Caki2 (cell line): ENCODE results near the gene BFSP2. TPM values are rescaled to one million over a fixed set of nuclear protein-coding genes. Genes with fewer than 3 reads are reported as not detected.
A peak's percentile ranks its signal among the peaks of the same experiment; 100 is the strongest.
"Not testable (repeated sequence)": the region's sequence is repeated elsewhere in the genome, so short reads cannot be mapped to it uniquely, and the experiment has no call there.

Experiments
- DNase-seq: peaks from one replicate; pipeline ENCODE4 v3.0.0-alpha.2; 2015; ENCODE audit warnings: low read depth
- in situ Hi-C: cut with HindIII; loops from 2 replicates; pipeline ENCODE4 v1.10.0; 2016; ENCODE audit warnings: low sequenced_read_pairs, low pct_unique_long_range_greater_than_20kb, mixed read lengths
- total RNA-seq: library from RNA; depleted of rRNA; stranded (reverse); fragments of >200 nt; shearing (Covaris generic); gene quantifications from 2 replicates; pipeline ENCODE4 v1.2.3, GENCODE V29; 2014; ENCODE audit warnings: low replicate concordance

BFSP2 gene
- total RNA-seq, 1 experiment from 2014 or later = not detected

DNA sequence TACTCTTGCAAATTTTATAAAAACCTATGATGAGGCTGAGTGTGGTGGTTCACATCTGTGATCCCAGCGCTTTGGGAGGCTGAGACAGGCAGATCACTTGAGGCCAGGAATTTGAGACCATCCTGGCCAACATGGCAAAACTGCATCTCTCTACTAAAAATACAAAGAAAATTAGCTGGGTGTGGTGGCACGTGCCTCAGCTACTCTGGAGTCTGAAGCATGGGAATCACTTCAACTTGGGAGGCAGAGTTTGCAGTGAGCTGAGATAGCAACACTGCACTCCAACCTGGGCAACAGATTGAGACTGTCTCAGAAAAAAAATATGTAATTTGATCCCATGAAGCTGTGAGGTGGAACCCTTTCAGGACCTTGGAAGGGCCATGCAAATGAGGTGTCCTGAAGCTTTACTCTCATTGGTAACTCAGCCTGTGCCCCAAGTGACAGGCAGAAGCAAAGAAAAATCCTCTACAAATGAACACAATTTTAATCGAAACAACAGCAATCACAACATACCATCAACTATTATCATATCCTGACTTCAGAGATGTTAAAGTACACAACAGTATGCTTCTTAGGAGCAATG lies 89.0 kb downstream of the BFSP2 start:
- in situ Hi-C loops = no loop called here
- peak; percentile 82 for DNase-seq

DNA sequence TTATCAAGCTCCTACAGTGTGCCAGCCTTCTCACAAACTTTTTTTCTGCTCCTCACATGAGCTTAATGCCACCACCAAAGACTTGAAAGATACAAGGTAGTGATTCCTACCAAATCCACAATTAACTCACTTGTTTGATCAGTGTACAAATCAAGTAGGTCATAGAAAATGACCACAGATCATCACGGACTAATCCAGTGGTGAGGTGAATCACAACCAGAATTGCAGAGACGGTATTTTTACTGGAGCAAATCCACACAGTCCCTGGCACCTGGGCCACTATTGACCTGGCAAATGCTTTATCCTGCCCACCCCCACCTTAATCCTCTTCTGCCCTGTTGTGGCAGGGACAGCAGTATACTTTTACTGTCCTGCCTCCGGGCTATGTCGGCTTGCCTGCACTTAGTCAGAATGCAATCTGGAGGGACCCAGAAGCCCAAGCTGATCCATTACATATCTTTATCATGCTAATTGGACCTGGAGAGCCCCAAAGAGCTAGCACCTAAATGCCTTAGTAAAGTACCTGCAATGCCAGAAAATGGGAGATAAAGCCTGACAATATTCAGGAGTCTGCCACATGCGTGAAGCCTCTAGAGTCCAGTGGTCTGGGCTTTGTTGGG lies 89.7 kb downstream of the BFSP2 start:
- DNase-seq = no peak
- in situ Hi-C loops = no loop called here

DNA sequence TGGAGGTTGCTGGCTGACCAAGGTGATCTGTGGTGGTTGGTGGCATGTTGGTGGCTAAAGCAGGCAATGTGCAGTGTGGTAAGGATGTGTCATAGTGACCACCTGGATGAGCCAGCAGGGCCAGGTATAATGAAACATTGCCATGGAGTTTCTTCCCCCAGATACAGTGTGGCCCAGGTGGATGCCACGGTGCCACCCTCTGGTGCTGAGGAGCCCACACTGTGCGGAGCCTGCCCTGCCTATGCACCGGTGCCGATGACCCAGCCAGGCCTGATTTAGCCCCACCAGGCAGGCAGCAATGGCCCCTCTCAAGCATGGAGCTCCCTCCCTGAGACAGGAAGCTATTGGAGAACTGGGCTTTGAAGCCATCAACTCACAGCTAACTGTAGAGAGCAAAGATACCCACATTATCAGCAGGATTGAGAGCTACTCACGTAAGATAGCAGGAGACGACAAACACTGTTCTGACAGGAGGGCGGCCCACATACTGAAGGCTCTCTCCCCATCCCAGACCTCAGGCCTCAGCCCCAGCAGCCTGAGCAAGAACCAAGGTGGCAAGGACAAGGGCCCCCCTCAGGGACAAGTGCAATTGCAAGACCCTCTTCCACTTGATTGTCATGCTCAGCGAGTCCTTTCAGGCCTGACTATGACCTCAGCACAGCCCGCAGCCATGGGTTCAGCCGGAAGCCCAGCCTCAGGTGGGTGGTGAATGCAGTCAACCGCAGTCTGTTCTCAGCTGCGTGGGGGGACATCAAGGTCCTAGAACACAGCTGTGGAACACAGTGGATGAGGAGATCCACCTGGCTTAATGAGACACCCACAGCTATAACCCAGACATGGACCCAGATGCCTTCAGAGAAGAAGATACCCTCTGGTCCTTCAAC lies 90.9 kb downstream of the BFSP2 start:
- in situ Hi-C loops = no loop called here

DNA sequence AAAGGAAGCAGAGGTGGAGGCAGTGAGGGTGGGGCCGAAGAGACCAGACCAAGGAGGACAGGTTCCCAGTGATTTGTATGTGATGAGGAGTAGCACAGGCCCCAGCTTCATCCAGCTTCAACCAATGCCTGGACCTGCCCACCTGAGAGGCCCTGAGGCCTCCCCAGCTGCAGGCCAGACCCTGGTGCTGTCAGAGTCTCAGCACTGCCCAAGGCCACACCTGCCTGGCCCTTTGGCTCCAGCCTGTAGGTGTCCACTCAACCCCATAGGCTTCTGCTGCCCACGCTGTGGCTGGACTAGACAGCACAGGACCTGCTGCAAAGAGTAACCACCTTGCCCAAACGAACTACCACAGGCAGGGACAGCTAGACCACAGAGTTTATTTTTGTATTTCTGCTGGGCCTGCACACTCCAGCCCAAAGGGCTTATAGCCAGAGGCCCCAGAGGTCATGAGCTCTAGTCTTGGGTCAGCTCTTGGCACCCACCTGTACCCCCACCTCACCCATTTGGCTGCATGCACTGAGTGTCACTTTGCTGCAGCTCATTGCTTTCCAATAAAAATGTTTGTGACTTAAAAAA lies 91.7 kb downstream of the BFSP2 start:
- in situ Hi-C loops = no loop called here
- no peak for DNase-seq

More for the DNA sequence above, 90.9 kb downstream of the BFSP2 start:
- DNase-seq = no peak

DNA sequence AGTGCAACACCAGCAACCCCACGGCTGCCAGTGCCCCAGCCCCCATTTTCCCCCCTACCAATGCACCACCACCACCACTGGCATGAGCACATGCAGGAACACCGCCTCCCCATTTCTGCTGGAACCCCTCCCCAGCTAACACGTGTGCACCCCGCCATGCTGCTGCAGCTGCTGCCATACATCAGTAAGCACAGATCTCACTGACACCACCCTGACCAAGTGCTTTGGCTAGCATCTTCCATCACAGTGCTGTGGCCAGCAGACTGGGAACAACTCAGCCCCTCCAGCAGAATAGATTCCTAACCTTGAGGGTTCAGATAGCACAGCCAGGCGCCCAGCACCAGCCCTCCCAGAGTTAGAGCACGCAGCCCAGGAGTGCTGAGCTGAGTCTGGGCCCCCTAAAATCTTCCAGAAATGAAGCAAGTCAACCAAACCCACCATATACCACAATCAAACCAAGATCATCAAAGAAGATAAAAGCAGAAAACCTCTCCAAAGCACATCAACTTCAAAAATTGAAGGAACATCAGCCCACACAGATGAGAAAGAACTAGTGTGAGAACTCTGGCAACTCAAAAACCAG lies 92.4 kb downstream of the BFSP2 start:
- in situ Hi-C loops = no loop called here
- no peak for DNase-seq

DNA sequence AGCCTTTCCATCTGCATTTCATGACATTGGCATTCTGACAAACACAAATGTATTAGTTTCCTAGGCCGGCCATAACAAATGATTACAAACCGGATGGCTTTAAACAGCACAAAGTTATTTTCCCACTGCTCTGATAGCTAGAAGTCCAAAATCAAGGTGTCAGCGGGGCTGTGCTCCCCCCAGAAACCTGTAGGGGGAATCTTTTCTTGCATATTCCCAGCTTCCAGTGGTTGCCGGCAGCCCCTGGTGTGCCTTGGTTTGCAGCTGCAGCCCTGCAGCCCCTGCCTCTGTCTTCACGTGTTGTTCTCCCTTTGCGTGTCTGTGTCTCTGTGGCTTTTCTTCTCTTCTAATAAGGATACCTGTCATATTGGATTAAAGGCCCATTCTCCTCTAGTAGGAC lies 94.6 kb downstream of the BFSP2 start:
- in situ Hi-C loops = no loop called here
- DNase-seq = no peak

DNA sequence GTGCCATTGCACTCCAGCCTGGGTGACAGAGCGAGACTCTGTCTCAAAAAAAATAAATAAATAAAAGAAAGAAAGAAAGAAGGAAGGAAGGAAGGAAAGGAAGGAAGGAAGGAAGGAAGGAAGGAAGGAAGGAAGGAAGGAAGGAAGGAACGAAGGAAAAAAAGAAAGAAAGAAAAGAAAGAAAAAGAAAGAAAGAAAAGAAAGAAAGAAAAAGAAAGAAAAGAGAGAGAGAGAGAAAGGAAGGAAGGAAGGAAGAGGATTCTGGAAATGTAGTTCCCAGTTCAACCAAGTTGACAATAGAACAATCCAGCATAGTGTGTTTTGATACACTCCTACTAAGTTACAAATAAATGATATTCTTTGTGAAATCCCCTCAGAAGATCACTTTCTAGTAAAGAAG lies 102.7 kb downstream of the BFSP2 start:
- in situ Hi-C loops, DNase-seq: not testable (repeated sequence)

DNA sequence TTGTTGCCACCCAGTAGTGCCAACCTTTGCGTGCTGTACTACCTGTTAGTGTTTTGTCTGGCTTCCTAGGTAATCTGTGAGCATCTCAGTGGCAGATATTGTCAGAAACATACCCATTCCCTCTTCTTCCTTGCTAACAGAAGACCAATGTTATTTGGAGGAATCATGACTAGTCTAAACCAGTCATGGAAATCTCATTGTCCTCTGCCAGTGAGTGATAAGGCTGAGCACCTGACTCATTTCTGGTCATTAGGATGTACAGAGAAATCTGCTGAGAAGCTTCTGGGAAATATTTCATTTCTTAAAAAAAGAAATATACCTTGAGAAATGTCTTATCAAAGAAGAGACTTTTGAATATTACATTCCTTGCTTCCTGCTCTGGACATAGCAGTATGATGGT lies 103.6 kb downstream of the BFSP2 start:
- in situ Hi-C loops = no loop called here
- no peak for DNase-seq

DNA sequence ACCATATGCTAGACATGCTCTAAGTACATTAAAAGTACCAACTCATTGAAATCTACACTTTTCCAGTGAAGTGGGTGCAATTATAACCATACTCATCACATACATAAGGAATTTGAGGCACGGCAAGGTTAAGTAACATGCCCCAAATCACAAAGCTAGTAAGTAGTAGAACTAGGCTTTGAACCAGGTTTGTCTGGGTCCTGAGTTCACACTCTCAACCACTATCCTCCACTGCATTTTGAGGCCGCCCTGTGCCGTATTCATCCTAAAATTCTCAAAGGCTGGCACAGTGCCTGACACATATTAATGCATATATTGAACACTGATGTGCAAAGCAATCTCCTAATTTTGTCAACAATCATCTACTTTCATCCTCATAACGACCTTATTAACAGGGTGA lies 104.9 kb downstream of the BFSP2 start:
- in situ Hi-C loops = no loop called here
- no peak for DNase-seq

DNA sequence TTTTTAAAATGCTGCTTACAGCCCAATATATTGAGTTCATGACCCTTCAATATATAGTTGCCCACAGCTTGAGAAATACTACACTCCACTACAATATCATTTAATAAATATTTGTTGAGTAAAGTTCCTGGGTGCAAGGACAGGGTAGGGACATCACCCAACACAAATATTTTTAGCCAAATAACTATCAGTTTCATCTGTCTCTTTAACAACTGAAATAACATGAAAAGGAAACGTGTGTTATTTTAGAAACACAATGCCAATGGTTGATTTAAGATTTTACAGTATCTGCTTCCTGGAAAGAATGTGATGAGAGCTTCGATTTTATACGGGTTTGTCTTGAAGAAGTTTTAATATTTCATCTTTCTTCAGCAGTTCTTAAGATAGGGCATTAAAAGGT lies 106.0 kb downstream of the BFSP2 start:
- in situ Hi-C loops = no loop called here
- DNase-seq = no peak

DNA sequence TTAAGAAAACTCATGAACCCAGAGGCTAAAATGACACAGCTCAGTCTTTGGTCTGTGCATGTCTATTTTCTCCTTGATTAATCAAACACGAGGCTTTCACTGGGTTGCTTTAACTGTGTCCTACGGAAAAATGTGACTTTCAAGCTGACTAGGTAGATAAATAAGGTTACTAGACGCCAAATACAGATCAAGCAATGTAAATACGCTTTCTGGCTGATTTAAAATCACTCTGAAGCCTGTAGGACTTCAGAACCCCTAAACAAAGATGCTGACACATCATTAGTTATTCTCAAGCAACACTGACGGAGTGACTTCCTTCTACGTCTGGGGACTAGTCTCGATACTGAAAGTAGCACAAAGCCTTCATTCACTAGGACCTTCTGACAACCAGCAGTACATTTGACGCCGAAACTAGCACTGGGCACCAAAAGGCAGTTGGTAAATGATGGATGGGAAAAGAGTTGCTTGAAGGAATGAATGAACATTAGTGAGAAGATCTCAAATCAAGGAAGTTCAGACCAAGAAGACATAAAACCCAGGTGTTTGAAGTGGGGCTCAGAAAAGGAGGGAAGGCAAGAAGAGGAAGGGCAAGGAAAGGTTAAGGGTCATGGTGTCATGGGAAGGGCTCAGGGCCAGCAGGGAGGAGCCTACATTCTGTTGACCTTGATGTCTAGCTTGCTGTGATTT lies 106.5 kb downstream of the BFSP2 start:
- in situ Hi-C loops = no loop called here
- DNase-seq = no peak

DNA sequence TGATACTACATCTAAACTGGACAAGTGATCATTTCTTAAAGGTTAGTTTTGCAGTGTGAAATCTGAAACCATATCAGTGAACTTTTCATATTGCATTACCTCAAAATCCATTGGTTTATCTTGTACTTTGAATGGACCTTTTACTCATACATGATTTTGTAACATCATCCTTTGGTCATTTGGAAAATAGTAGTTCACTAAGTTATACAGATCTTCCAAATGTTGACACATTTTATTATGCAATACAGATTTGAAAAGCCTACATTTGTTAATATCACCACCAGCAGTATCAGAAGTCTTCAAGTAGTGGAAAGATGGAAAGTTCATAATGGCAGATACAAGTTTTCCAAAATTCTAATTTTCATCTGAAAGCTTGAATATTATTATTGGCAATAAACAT lies 109.6 kb downstream of the BFSP2 start:
- no peak for DNase-seq
- in situ Hi-C loops = no loop called here

DNA sequence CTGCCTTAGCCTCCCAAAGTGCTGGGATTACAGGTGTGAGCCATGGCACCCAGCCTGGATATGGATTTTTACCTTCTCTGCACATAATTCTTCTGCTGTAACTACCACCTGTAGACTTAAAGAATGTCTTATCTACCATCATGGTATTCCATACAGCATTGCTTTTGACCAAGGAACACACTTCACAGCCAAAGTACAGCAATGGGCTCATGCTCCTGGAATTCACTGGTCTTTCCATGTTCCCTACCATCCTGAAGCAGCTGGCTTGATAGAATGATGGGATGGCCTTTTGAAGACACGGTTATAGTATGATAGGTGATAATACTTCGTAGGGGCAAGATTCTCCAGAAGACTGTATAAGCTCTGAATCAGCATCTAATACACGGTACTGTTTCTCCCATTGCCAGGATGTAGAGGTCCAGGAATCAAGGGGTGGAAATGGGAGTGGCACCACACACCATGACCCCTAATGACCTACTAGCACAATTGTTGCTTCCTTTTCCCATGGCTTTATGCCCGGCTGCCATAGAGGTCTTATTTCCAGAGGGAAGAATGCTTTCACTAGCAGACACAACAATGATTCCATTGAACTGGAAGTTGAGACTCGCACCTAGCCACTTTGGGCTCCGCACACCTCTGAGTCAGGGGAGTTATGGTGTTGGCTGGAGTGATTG lies 112.7 kb downstream of the BFSP2 start:
- no peak for DNase-seq
- in situ Hi-C loops = no loop called here

DNA sequence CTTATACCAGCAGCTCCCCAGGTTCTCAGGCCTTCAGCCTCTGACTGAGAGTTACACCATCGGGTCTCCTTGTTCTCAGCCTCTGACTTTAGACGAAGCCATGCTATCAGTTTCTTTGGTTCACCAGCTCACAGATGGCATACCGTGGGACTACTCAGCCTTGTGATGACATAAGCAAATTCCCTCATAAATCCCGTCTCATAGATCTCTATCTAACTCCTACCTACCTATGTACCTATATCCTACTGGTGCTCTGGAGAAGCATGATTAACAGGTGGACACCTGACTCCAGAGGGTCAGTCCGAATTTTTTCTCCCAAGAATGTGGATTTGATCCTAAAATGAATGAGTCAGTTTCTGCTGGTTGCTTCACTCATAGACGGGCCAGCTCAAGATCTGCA lies 114.6 kb downstream of the BFSP2 start:
- DNase-seq = peak; percentile 38
- in situ Hi-C loops = no loop called here

DNA sequence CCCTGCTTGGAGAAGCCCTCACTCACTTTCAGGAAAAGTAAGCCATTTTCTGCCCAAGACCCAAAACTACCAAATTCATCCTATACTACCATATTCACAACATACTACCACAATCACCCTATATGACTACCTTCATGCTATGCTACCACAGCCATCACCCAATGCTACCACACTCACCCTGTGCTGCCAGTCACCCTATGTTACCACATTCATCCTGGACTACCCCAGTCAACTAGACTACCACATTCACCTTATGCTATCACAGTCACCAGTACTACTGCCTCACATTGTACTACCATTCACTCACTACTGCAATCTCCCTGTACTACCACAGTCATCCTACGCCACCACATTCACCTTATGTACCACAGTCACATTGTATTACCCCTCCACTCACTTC lies 115.3 kb downstream of the BFSP2 start:
- no peak for DNase-seq
- in situ Hi-C loops = no loop called here

DNA sequence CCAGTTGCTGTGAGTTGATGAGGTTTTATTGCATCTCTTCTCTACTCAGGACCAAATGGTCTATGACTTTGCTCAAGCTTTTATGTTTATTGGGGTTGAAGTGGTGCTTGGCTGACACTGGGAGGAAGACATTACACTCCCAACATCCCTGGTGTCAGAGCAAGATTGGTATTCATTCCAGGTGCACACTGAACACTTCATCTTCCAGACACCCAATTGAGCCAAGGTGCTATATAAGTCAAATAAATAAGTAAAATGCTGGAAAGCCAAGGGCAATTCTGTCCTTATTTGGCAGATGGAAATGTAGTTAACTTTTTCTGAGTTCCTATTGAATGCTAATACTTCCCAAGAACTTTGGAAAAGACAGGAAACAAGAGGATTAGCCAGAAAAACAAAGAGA lies 120.4 kb downstream of the BFSP2 start:
- in situ Hi-C loops = no loop called here
- no peak for DNase-seq

DNA sequence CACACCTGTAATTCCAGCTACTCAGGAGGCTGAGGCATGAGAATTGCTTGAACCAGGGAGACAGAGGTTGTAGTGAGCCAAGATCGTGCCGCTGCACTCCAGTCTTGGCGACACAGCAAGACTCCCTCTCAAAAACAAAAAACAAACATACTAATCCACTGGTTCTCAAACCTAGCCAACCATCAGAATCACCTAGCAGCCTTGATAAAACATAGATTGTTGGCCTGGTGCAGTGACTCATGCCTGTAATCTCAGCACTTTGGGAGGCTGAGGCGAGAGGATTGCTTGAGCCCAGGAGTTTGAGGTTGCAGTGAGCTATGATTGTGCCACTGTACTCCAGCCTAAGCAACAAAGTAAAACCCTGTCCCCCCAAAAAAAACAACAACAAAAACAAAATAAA lies 121.1 kb downstream of the BFSP2 start:
- peak; percentile 29 for DNase-seq
- in situ Hi-C loops = not testable (repeated sequence)

DNA sequence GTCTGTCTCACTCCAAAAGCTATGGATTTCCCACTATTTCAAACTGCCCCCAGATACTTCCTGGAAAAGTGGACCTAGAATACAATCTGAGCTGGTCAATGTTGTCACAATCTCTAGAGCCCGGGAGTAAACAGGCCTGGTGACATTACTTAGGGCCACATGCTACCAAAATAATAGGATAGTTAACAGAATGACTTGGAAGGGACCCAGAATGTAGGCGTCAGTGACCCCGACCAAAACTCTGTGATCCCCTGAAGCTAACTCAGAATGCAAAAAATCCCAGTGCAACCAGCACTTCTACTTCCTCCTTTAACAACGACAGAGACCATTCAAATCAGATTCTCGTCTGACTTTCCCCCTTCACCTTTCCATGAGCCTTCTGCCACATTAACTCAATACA lies 122.1 kb downstream of the BFSP2 start:
- in situ Hi-C loops = no loop called here
- no peak for DNase-seq
